CD4-positive, alpha-beta T cell treated with Interleukin-15 for 1 hour (primary cell): ENCODE measurements around the gene TRIM49B.
"Not testable (repeated sequence)": the region's sequence is repeated elsewhere in the genome, so short reads cannot be mapped to it uniquely, and the experiment has no call there.

Experiments
- DNase-seq: peaks from one replicate; pipeline ENCODE4 v3.0.0-alpha.2; 2020

Gene TRIM49B

GRCh38 chr11:49028523-49028922, at the start of gene TRIM49B:
TRIM49B (plus strand) TSS chr11:49028823; CDS start chr11:49031600, 2,777 bp downstream.
- DNase-seq: not testable (repeated sequence)

DNA sequence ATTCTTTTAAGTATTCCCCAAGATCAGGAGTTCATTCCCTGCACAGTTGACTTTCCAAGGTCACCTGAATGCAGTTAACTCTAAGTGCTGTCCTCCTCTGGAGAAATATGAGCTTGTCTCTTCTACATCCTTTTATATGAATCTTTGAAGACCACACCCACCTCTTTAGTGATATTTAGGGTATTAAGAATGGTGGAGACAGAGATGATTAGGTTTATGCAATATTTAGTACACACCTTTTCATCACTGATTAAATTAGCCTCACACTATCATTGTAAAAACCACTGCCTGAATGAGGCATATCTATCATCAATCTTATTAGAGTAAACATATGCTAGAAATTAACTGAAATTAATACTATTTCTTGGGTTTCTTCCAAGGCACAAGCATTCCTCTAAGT, 44.8 kb upstream of the TRIM49B start, which contains the start of gene TRIM51G:
TRIM51G (minus strand) TSS at position 101 of the 400 bp plus-strand sequence. CDS start 2,190 bp downstream, outside the sequence.
- not testable (repeated sequence) for DNase-seq

GRCh38 chr11:49048229-49048628, 19.6 kb downstream of the TRIM49B start:
- DNase-seq: not testable (repeated sequence)

DNA sequence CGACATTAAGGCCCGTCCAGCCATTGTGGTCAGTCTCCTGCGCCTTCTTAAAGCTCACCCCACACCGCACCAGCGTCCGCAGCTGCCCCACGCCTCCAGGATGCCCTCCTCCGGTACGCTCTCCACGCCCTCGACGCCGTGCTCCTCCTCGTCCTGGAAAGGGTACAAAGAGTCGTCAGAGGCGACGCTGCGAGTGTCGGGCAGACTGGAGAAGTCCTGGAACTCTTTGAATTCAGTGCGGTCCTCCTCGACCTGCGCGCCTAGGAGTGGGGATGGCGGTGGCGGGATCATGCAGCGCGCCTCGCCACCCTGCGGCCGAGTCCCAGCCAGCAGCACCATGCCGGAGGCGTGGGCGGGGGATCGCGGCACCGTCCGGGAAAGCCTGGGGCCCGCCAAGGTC, 21.2 kb downstream of the TRIM49B start:
- DNase-seq: not testable (repeated sequence)

DNA sequence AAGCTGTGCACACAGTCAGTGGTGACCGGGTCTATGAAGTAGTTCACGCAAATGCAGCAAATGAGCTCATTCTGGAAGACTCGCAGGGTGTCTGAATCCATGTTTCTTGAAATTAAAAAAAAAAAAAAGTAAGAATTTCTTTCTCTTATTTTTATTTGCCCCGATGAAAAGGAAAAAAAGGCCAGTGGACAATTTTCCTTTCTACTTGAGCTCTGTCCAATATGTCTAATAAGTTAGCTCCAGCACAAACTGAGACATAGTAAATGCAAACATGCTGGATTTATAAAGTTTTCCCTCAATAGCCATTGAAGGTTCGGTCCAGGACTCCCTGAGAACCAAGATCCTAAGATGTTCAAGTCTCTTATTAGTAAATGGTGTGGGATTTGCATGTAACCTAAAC, 30.4 kb downstream of the TRIM49B start, which contains the start of gene TRIM64C:
TRIM64C (minus strand) TSS at position 101 of the 400 bp plus-strand sequence; CDS start at position 101, 0 bp downstream.
- not testable (repeated sequence) for DNase-seq

DNA sequence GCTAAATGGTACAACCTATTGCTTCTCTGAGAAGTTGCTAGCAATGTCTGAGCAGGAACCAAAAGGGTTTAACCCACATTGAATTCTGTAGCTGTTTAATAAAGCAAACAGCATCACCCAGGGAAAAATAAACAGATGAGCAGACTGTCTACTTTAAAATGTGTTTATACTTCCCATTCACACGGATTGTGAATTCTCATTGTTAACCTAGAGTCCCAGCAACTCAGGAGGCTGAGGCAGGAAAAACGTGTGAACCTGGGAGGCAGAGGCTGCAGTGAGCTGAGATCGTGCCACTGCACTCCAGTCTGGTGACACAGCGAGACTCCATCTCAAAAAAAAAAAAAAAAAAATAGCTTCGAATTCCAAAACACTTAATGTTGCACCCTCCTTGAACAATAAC, 41.3 kb downstream of the TRIM49B start:
- DNase-seq: not testable (repeated sequence)
